Stimulated activated CD8-positive, alpha-beta memory T cell treated with anti-CD3 and anti-CD28 coated beads, Interleukin-7, amount 100 ng/mL, for 48 hours (primary cell): ENCODE results near the gene PSMF1.

Experiments
- DNase-seq, 2 donors: peaks; one replicate each; pipeline ENCODE4 v3.0.0-alpha.2; 2020; ENCODE audit warnings: low read depth in 1 of 2; ENCODE audit errors: extremely low read depth in 1 of 2

The PSMF1 gene

GRCh38 chr20:1187605-1188171, 69.3 kb downstream of the PSMF1 start:
- no peak for DNase-seq

- DNase-seq, result no peak
Observed at GRCh38 chr20:1188347-1188746, 69.9 kb downstream of the PSMF1 start.

- no peak for DNase-seq
Observed at GRCh38 chr20:1189827-1190226, 71.4 kb downstream of the PSMF1 start.

DNA sequence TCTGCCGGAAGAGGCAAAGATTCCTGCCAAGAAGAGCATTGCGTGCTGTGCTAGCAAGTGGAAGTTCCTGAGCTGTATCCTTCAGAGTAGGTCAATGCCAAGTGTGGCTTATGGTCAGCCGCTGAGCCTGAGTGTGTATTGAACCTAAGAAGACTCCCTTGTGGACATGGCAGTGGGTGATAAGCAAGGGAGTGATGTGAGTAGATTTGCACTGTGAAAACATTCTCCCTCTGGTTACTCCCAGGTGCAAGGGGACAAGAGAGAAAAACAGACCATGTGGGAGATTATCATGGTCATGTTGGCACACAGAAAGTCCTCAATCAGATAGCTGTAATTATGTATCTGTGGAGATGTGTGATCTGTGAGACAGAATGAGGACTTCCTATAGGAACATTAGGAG, 72.4 kb downstream of the PSMF1 start:
- no peak for DNase-seq

DNA sequence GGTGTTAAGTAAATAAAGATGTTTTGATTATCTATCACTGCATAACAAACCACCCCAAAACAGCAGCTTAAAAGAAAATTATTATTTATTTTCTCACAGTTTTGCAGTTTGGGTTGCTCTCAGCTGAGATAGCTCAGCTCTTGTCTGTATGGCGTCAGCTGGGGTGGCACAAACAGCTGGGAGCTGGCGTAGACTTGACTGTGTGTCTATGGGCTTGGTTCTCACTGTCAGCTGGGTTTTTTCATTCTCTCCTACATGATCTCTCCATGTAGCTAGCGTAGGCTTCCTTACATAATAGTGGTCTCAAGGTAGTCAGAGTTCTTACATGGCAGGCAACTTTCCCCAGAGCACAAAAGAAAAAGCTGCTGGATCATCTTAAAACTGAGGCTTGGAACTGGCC, 72.9 kb downstream of the PSMF1 start:
- DNase-seq, result no peak

GRCh38 chr20:1195226-1195625, 76.8 kb downstream of the PSMF1 start:
- no peak for DNase-seq

DNA sequence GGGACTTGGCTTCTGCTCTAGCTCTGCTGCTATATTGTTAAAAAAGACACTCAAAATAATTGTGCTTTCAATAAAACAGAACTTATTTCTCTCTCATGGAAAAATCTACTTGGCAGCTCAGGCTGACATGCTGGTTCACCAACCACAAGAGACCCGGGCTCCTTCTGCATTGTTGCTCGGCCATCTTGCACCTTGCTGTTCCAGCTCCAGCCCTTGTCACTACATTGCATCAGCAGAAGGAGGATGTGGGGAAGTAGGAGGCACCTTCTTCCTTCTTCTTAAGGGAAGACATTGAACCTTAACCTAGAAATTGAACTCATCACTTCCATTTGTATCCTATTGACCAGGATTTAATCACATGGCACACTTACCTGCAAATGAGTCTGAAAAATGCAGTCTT, 78.2 kb downstream of the PSMF1 start:
- DNase-seq, result no peak

DNA sequence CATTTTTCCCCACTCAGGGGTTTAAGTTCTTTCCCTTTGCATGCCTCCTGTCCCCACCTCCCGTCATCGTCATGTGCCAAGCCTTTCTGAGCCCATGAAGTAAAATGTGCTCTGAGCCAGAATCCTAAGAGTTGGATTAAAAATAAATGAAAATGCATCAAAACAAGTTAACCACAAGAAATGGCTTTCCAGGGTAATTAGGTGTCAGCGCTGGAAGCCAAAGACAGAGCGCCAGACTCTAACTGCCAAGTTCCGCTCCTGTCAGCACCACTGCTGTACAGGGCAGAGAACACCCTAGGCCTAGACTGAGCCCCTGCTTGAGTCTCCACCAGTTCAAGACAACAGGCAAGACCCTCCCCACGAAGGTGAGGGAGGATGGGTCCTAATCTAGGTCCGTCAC, 79.4 kb downstream of the PSMF1 start:
- DNase-seq, result no peak

DNA sequence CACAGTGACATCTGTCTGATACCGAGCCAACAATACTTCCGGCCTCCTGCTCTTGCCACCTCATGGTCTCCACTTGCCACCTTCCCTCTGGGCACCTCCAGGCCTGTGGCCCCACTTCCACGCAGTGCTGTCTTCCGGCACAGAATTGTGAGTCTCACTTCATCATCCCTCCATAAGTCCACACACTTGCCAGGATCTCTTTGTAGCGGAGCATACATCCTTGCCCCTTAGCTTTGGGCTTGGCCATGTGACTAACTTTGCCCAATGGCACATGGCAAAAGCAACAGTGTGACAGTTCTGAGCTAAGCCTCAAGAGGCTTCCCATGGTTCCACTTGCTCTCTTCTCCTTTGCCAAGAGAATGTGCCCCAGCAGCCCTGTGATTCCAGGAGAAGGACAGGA, 80.3 kb downstream of the PSMF1 start:
- no peak for DNase-seq

- no peak for DNase-seq
Observed at GRCh38 chr20:1199212-1199873, 80.9 kb downstream of the PSMF1 start.

GRCh38 chr20:1199964-1200363, 81.6 kb downstream of the PSMF1 start:
- no peak for DNase-seq

GRCh38 chr20:1202762-1203504, 84.5 kb downstream of the PSMF1 start, which contains the start of gene C20orf202:
C20orf202 (plus strand) TSS chr20:1203454; CDS start chr20:1203586, 132 bp downstream.
- DNase-seq, result no peak

- no peak for DNase-seq
Observed at GRCh38 chr20:1203630-1204029, 85.2 kb downstream of the PSMF1 start.

DNA sequence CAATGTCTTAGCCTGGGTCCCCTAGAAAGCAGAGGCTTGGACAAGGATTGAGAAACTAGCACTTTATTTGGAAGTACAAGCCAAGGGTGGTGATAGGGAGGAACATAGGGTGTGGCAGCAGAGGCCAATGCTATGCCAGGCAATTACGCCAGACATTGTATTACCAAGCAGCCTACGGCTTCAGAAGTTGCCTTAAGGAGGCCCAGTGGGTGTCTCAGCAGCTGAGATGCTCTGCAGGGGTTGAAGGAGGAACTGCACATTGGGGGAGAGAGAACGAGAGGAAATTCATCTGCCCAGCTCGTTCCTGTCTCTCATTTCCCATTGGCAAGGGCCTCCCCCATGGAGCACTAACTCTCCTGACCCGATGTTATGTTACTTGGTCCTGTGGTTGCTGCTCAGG, 85.7 kb downstream of the PSMF1 start:
- no peak for DNase-seq

- DNase-seq, result no peak
Observed at GRCh38 chr20:1204576-1204975, 86.2 kb downstream of the PSMF1 start.

DNA sequence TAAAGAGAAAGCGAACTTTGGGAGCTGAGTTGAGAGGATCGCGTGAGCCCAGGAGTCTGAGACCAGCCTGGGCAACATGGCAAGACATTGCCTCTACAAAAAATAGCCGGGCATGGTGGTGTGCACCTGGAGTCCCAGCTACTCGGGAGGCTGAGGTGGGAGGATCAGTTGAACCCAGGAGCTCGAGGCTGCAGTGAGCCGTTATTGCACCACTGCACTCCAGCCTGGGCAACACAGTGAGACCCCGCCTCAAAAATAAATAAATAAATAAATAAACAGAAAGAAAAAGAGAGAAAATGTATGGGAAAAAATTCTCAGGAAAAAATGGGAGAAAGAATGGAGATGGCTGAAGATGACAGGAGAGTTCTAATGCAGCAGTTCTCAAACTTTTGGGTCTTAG, 87.4 kb downstream of the PSMF1 start:
- no peak for DNase-seq

GRCh38 chr20:1206366-1207148, 88.2 kb downstream of the PSMF1 start:
- no peak for DNase-seq

DNA sequence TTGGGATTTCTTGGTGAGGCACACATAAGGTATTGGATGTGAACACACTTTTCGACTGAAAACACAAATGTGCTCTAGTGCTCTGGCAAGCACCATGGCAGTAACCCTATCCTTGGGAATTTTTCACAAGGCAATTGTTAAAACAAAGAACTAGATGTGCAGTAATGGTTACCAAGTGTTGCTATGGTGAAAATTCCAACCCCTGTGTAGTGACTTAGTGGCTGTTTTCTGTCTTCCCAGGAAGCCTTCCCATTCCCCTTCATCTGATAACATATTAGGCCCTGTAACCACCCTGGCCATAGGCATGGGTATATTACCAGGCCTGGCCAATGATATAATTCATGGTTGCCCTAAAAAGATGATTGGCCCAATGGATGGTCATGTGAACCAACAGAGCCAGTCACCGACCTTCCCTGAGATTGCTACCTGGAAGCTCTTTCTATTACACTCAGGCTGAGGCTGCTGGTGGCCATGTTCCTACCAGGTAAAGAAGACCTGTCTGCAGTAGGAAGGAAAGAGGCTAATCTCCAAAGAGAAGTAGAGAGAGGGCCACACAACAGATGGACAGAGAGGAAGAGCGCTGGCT, 89.0 kb downstream of the PSMF1 start:
- no peak for DNase-seq

DNA sequence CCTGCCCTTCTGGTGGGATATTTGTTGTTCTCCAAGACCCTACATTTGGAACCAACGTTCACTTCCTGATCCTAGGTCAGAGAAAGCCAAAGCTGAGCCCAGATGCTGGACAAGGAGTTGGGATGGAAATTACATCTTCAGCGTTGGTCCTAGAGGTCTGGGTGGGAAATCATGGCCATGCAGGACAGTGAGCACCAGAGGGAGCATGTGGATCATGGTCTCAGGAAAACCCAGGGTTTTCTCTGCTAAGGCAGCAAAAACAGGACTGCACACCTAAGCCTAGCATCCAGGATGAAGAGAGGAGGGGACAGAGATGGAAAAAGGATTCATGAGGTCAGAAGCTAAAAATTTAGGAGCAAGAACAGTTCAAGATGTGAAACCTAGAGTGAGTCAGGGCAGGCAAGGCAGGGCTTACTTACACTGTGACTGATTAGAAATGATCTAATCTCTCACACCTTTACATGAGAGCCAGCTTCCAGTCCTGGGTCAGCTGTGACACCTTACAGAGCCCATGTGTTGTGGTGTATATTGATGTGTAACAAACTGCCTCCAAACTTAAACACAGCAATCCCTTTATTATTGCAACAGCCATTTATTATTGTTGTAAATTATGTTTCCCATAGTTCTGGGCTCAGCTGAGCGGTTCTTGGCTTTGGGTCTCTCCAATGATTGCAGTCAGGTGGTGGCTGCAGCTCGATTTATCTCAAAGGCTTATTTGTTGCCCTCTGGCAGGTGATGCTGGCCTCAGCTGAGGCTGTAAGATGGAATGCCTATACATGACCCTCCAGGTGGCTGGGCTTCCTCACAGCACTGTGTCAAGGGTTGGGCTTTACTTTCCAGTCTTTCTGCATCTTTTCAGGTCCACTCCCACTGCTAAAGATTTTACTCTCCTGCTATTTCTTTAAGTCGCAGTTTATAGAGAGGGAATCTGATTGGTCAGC, 91.3 kb downstream of the PSMF1 start:
- no peak for DNase-seq

GRCh38 chr20:1210501-1210900, 92.1 kb downstream of the PSMF1 start:
- no peak for DNase-seq
